ENCODE results near the gene SLC22A4. TPM values are rescaled to one million over a fixed set of nuclear protein-coding genes. Genes with fewer than 3 reads are reported as not detected.

The SLC22A4 gene
- total and polyA plus RNA-seq, 2 of the 8 experiments (the other 6 are each of a cell fraction or from before 2014, with no cell fraction given), result 0.45 to 0.60 TPM

GRCh38 chr5:132371603-132371994 is 77.4 kb downstream of the SLC22A4 start:
- no peaks in the 10 kb centered on the region for H4K20me1 ChIP-seq (replicated peaks in 1 of 2; ENCODE audit: control insufficient read depth in 1 of 2, insufficient read depth in 2 of 2, low read length in 2 of 2)
- no peak overlapping the region for H3K14ac ChIP-seq (ENCODE audit: insufficient read length)
- no peak overlapping the region for H3K18ac ChIP-seq (ENCODE audit: extremely low read depth, low read length)
- H3K79me2 ChIP-seq (ENCODE audit: control insufficient read depth in 1 of 2, insufficient read depth in 2 of 2, low read length in 2 of 2), result no peaks in the 10 kb centered on the region
- ChIA-PET POLR2A (ENCODE audit: partially characterized antibody) (no interaction called here), CTCF (ENCODE audit: partially characterized antibody) (interaction anchor here (0.8 to 2.0 kb wide), 11 partner anchors 10 to 192 kb away, joined by 3 to 7 read pairs (median 3); partner anchors contain the start of gene SLC22A4)
- H3K4me2 ChIP-seq (ENCODE audit: insufficient read depth in 1 of 2, low read depth in 2 of 2, low read length in 2 of 2), result no peak overlapping the region
- no peak overlapping the region for H2BK5ac ChIP-seq (ENCODE audit: low read depth, low read length)
- TF ChIP-seq RFX5 (IDR thresholded peaks at IDR 0.05; ENCODE audit: borderline replicate concordance, low read depth, low read length) (no peak), CTBP2 (IDR thresholded peaks at IDR 0.05; ENCODE audit: borderline replicate concordance, insufficient read depth, insufficient read length, low read length) (no peak), TAF1 (IDR thresholded peaks at IDR 0.05; ENCODE audit: low read depth, low read length) (no peak)
- no peaks in the 10 kb centered on the region for H3K79me1 ChIP-seq (ENCODE audit: low read depth, low read length)
- H3K27ac ChIP-seq (ENCODE audit: low read depth, low read length), result no peak overlapping the region
- H3K23me2 ChIP-seq (ENCODE audit: low read depth, low read length), result peaks cover 12% of the 10 kb centered on the region; the same call in 1 of the 2 replicates
- no peak overlapping the region for H3K4me3 ChIP-seq (ENCODE audit: extremely low read depth in 1 of 4, insufficient read depth in 2 of 4, low read depth in 3 of 4, low read length in 4 of 4)
- DNase-seq (ENCODE audit: low read depth in 1 of 2, low spot score in 2 of 2), result no peak
- no peak overlapping the region for H4K91ac ChIP-seq (replicated peaks; ENCODE audit: insufficient read length, low read length)
- no peak overlapping the region for H3K56ac ChIP-seq (replicated peaks; ENCODE audit: insufficient read length, low read depth, low read length)
- no peak overlapping the region for H3K4ac ChIP-seq (replicated peaks; ENCODE audit: insufficient read length, low read depth, low read length)
- H3K23ac ChIP-seq (ENCODE audit: insufficient read length), result no peak overlapping the region
- no peak for FAIRE-seq
- WGBS, 2 experiments (ENCODE audit: extremely low coverage in 1 of 2, insufficient coverage in 1 of 2, insufficient read length in 1 of 2, insufficient replicate concordance in 2 of 2, low coverage in 1 of 2, low lambda C conversion rate in 2 of 2, missing lambda C conversion rate in 1 of 2), result 91% methylated on average over 3 of the region's 5 CpGs; no CpG with 5 or more reads in 1 of the 2 experiments
- no peaks in the 10 kb centered on the region for H3K9me3 ChIP-seq (ENCODE audit: insufficient read depth in 2 of 2, low read depth in 1 of 2, low read length in 1 of 2)
- H4K8ac ChIP-seq (ENCODE audit: extremely low read depth, insufficient read depth, low read length), result no peak overlapping the region
- H3K4me1 ChIP-seq (replicated peaks in 1 of 4; ENCODE audit: control insufficient read depth in 3 of 4, insufficient read depth in 4 of 4, low read length in 3 of 4), result peaks cover 0 to 4% (median 2%) of the 10 kb centered on the region in 4 experiments; a peak in 2 of 7 replicates
- no peak overlapping the region for H2BK12ac ChIP-seq (ENCODE audit: low read depth, low read length)
- H2AK5ac ChIP-seq (ENCODE audit: low read depth, low read length), result no peak overlapping the region
- H2BK15ac ChIP-seq (ENCODE audit: low read length), result no peak overlapping the region
- H2BK20ac ChIP-seq (ENCODE audit: low read length), result no peak overlapping the region
- no peak overlapping the region for H3K9ac ChIP-seq (replicated peaks in 1 of 4; ENCODE audit: extremely low read depth in 1 of 4, low read depth in 3 of 4, low read length in 3 of 4)
- H3K27me3 ChIP-seq (replicated peaks in 1 of 4; ENCODE audit: control insufficient read depth in 3 of 4, extremely low read depth in 1 of 4, insufficient read depth in 3 of 4, low read length in 3 of 4), result peaks cover 0 to 18% (median 8%) of the 10 kb centered on the region in 4 experiments; a peak in 5 of 7 replicates
- no peaks in the 10 kb centered on the region for H3K36me3 ChIP-seq (ENCODE audit: control insufficient read depth in 2 of 4, insufficient read depth in 4 of 4, low read length in 3 of 4)
- no peak overlapping the region for H4K5ac ChIP-seq (ENCODE audit: insufficient read length, low read depth, low read length)
- H2BK120ac ChIP-seq (replicated peaks; ENCODE audit: low read depth, low read length), result no peak overlapping the region
- no peak overlapping the region for H2AFZ ChIP-seq (ENCODE audit: low read length)

Measured in H1 (cell line).